ENCODE results near the gene UPP2.

DNA sequence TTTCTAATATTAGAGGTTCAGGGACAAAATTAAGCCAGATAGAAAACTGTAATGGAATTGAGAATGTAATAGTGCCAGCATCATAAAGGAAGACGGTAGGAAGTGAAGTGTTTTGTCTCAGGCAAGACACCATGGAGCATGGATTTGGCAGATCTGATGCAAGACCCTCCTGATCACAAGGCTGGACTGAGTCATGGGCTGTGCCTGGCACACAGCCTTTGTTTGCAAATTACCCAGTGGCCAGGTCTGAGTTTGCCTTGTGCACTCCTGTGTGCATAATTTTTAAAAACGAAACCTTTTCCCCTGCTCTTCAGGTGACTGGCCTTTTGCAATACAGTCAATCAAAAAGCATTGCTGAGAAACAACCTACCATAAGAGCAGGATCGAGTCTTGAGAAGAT is 2.0 kb upstream of the UPP2 start:
- no peak for TF ChIP-seq MXI1 (conservative IDR thresholded peaks at IDR 0.05; ENCODE audit: poor library complexity, severe bottlenecking)
- TF ChIP-seq EZH2 (IDR thresholded peaks at IDR 0.05; ENCODE audit: borderline replicate concordance, insufficient read depth, low read length, poor library complexity, severe bottlenecking), result no peak
- TF ChIP-seq, protein P1, sequence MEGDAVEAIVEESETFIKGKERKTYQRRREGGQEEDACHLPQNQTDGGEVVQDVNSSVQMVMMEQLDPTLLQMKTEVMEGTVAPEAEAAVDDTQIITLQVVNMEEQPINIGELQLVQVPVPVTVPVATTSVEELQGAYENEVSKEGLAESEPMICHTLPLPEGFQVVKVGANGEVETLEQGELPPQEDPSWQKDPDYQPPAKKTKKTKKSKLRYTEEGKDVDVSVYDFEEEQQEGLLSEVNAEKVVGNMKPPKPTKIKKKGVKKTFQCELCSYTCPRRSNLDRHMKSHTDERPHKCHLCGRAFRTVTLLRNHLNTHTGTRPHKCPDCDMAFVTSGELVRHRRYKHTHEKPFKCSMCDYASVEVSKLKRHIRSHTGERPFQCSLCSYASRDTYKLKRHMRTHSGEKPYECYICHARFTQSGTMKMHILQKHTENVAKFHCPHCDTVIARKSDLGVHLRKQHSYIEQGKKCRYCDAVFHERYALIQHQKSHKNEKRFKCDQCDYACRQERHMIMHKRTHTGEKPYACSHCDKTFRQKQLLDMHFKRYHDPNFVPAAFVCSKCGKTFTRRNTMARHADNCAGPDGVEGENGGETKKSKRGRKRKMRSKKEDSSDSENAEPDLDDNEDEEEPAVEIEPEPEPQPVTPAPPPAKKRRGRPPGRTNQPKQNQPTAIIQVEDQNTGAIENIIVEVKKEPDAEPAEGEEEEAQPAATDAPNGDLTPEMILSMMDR (IDR thresholded peaks at IDR 0.05; ENCODE audit: poor library complexity, severe bottlenecking), result no peak
- no peak for TF ChIP-seq EP300 (conservative IDR thresholded peaks at IDR 0.05; ENCODE audit: poor library complexity, severe bottlenecking)
- no peak for TF ChIP-seq POLR2AphosphoS5 (IDR thresholded peaks at IDR 0.05)
- no peak for TF ChIP-seq RAD21 (conservative IDR thresholded peaks at IDR 0.05)
- TF ChIP-seq SMC3 (conservative IDR thresholded peaks at IDR 0.05; ENCODE audit: poor library complexity), result no peak
- TF ChIP-seq, protein P2, sequence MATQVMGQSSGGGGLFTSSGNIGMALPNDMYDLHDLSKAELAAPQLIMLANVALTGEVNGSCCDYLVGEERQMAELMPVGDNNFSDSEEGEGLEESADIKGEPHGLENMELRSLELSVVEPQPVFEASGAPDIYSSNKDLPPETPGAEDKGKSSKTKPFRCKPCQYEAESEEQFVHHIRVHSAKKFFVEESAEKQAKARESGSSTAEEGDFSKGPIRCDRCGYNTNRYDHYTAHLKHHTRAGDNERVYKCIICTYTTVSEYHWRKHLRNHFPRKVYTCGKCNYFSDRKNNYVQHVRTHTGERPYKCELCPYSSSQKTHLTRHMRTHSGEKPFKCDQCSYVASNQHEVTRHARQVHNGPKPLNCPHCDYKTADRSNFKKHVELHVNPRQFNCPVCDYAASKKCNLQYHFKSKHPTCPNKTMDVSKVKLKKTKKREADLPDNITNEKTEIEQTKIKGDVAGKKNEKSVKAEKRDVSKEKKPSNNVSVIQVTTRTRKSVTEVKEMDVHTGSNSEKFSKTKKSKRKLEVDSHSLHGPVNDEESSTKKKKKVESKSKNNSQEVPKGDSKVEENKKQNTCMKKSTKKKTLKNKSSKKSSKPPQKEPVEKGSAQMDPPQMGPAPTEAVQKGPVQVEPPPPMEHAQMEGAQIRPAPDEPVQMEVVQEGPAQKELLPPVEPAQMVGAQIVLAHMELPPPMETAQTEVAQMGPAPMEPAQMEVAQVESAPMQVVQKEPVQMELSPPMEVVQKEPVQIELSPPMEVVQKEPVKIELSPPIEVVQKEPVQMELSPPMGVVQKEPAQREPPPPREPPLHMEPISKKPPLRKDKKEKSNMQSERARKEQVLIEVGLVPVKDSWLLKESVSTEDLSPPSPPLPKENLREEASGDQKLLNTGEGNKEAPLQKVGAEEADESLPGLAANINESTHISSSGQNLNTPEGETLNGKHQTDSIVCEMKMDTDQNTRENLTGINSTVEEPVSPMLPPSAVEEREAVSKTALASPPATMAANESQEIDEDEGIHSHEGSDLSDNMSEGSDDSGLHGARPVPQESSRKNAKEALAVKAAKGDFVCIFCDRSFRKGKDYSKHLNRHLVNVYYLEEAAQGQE (IDR thresholded peaks at IDR 0.05; ENCODE audit: borderline replicate concordance), result no peak
